ENCODE data around the gene MAP4K4. TPM values are rescaled to one million over a fixed set of nuclear protein-coding genes. Genes with fewer than 3 reads are reported as not detected.

The MAP4K4 gene
- total and polyA plus RNA-seq, 2 of the 13 experiments (the other 11 are each of a cell fraction or from before 2014, with no cell fraction given): 105 to 264 TPM

DNA sequence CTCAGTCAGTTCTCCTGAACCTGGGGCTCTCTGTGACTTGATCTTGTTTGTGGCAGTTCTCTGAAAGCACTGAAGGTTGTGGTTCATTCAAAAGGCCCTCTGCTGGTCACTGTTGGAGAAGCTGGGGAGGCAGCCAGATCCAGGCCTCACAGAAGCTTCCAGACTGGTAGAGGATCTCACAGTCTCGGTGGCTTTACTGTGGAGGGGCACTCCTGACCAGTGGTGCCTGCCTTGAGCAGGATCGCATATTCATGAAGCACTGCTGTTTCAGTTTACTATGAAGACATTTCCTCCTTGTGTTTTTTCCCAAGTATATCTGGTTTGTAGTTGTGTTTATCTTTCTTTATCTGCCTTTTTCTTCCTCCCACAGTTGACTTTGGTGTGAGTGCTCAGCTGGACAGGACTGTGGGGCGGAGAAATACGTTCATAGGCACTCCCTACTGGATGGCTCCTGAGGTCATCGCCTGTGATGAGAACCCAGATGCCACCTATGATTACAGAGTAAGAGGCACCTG is 133.9 kb downstream of the MAP4K4 start:
- Histone ChIP-seq H3K27ac (ENCODE audit: extremely low read length, insufficient read depth, low read length) (peak overlapping the region; percentile 3), H3K9me3 (ENCODE audit: low read length) (no peaks in the 10 kb centered on the region), H3K79me2 (ENCODE audit: insufficient read depth, low read length) (peaks cover 27% of the 10 kb centered on the region), H2AFZ (ENCODE audit: low read length) (no peak overlapping the region), H3K4me2 (ENCODE audit: low read depth, low read length) (no peak overlapping the region), H4K20me1 (ENCODE audit: insufficient read depth, low read length) (peaks cover 8% of the 10 kb centered on the region; the same call in 1 of the 2 replicates), H3K9ac (ENCODE audit: insufficient read depth, low read depth, low read length) (no peak overlapping the region), H3K4me1 (ENCODE audit: insufficient read depth, low read length) (peaks cover 50% of the 10 kb centered on the region), H3K36me3 (replicated peaks in 1 of 2; ENCODE audit: control insufficient read depth in 1 of 2, insufficient read depth in 2 of 2, low read length in 2 of 2) (peaks cover 45 to 89% of the 10 kb centered on the region in 2 experiments), H3K27me3 (ENCODE audit: control insufficient read depth in 1 of 2, insufficient read depth in 2 of 2, low read length in 2 of 2) (no peaks in the 10 kb centered on the region), H3K4me3 (replicated peaks in 1 of 3; ENCODE audit: insufficient read depth in 1 of 3, low read depth in 2 of 3, low read length in 3 of 3) (no peak overlapping the region)
- 84% methylated on average over 5 of the region's 5 CpGs for WGBS (ENCODE audit: low lambda C conversion rate)
- peak; percentile 92 for ATAC-seq
- ChIA-PET POLR2A (interaction anchor here (1.2 to 1.3 kb wide), 2 partner anchors 60 to 98 kb away, joined by 3 to 5 read pairs; no protein-coding TSS in a partner anchor), CTCF (ENCODE audit: low intra/inter-chr PET ratio, low total read pairs) (interaction anchor here (1.0 to 2.8 kb wide), 5 partner anchors 38 to 413 kb away, joined by 3 to 18 read pairs (median 4); no protein-coding TSS in a partner anchor)
- in situ Hi-C loops (cut with HindIII; ENCODE audit: extremely low pct_ligation_motif_present, low pct_unique_long_range_greater_than_20kb) (no loop called here), intact Hi-C loops (cut with micrococcal nuclease; ENCODE audit: unreplicated experiment) (loop anchor here (1.0 to 5.0 kb wide), 5 partner anchors 65 to 412 kb away; no protein-coding TSS in a partner anchor)
- FAIRE-seq: peak; percentile 28
- DNase-seq (ENCODE audit: low spot score): peak; percentile 77
- no TSS peak for BruUV-seq (replicated peaks)
- TF ChIP-seq, protein P1, sequence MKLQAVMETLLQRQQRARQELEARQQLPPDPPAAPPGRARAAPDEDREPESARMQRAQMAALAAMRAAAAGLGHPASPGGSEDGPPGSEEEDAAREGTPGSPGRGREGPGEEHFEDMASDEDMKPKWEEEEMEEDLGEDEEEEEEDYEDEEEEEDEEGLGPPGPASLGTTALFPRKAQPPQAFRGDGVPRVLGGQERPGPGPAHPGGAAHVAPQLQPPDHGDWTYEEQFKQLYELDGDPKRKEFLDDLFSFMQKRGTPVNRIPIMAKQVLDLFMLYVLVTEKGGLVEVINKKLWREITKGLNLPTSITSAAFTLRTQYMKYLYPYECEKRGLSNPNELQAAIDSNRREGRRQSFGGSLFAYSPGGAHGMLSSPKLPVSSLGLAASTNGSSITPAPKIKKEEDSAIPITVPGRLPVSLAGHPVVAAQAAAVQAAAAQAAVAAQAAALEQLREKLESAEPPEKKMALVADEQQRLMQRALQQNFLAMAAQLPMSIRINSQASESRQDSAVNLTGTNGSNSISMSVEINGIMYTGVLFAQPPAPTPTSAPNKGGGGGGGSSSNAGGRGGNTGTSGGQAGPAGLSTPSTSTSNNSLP (IDR thresholded peaks at IDR 0.05; ENCODE audit: low read depth, low read length): no peak
- TF ChIP-seq, protein P2, sequence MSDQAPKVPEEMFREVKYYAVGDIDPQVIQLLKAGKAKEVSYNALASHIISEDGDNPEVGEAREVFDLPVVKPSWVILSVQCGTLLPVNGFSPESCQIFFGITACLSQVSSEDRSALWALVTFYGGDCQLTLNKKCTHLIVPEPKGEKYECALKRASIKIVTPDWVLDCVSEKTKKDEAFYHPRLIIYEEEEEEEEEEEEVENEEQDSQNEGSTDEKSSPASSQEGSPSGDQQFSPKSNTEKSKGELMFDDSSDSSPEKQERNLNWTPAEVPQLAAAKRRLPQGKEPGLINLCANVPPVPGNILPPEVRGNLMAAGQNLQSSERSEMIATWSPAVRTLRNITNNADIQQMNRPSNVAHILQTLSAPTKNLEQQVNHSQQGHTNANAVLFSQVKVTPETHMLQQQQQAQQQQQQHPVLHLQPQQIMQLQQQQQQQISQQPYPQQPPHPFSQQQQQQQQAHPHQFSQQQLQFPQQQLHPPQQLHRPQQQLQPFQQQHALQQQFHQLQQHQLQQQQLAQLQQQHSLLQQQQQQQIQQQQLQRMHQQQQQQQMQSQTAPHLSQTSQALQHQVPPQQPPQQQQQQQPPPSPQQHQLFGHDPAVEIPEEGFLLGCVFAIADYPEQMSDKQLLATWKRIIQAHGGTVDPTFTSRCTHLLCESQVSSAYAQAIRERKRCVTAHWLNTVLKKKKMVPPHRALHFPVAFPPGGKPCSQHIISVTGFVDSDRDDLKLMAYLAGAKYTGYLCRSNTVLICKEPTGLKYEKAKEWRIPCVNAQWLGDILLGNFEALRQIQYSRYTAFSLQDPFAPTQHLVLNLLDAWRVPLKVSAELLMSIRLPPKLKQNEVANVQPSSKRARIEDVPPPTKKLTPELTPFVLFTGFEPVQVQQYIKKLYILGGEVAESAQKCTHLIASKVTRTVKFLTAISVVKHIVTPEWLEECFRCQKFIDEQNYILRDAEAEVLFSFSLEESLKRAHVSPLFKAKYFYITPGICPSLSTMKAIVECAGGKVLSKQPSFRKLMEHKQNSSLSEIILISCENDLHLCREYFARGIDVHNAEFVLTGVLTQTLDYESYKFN (CRISPR knock-in tag; conservative IDR thresholded peaks at IDR 0.05): 0 out of 2 replicates have a peak, but pooled peaks have one; percentile 7
- TF ChIP-seq ZNF788 (CRISPR knock-in tag; IDR thresholded peaks at IDR 0.05; ENCODE audit: borderline replicate concordance) (0 out of 2 replicates have a peak, but pooled peaks have one; percentile 26), SETDB1 (CRISPR knock-in tag; IDR thresholded peaks at IDR 0.05; ENCODE audit: borderline replicate concordance) (no peak), ARHGAP35 (CRISPR knock-in tag; IDR thresholded peaks at IDR 0.05; ENCODE audit: borderline replicate concordance) (0 out of 2 replicates have a peak, but pooled peaks have one; percentile 15), XRCC5 (optimal IDR thresholded peaks at IDR 0.05; ENCODE audit: low read length) (peak; percentile 35), KMT2B (CRISPR knock-in tag; IDR thresholded peaks at IDR 0.05) (no peak)
- TF ChIP-seq, protein P3, sequence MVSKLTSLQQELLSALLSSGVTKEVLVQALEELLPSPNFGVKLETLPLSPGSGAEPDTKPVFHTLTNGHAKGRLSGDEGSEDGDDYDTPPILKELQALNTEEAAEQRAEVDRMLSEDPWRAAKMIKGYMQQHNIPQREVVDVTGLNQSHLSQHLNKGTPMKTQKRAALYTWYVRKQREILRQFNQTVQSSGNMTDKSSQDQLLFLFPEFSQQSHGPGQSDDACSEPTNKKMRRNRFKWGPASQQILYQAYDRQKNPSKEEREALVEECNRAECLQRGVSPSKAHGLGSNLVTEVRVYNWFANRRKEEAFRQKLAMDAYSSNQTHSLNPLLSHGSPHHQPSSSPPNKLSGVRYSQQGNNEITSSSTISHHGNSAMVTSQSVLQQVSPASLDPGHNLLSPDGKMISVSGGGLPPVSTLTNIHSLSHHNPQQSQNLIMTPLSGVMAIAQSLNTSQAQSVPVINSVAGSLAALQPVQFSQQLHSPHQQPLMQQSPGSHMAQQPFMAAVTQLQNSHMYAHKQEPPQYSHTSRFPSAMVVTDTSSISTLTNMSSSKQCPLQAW (CRISPR knock-in tag; IDR thresholded peaks at IDR 0.05): peak; percentile 81
- TF ChIP-seq, protein P4, sequence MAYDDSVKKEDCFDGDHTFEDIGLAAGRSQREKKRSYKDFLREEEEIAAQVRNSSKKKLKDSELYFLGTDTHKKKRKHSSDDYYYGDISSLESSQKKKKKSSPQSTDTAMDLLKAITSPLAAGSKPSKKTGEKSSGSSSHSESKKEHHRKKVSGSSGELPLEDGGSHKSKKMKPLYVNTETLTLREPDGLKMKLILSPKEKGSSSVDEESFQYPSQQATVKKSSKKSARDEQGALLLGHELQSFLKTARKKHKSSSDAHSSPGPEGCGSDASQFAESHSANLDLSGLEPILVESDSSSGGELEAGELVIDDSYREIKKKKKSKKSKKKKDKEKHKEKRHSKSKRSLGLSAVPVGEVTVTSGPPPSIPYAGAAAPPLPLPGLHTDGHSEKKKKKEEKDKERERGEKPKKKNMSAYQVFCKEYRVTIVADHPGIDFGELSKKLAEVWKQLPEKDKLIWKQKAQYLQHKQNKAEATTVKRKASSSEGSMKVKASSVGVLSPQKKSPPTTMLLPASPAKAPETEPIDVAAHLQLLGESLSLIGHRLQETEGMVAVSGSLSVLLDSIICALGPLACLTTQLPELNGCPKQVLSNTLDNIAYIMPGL (CRISPR knock-in tag; IDR thresholded peaks at IDR 0.05; ENCODE audit: borderline replicate concordance in 1 of 2, low read depth in 1 of 2): 0 out of 4 replicates have a peak, but pooled peaks of 1 of the 2 experiments have one; percentile 49
